Mammary epithelial cell (primary cell): ENCODE results near the gene CCDC187.

Experiments used
- CTCF ChIP-seq, 2 donors: IDR thresholded peaks in 1 of 2; conservative IDR thresholded peaks in 1 of 2; 2 replicates each; pipeline ENCODE4 v1.5.1; 2011 to 2012; ENCODE audit warnings: inconsistent platforms in 2 of 2, low read length in 2 of 2, mild to moderate bottlenecking in 2 of 2, control low read depth in 1 of 2, low read depth in 1 of 2; ENCODE audit not compliant: insufficient read depth in 1 of 2; ENCODE audit errors: extremely low read depth in 1 of 2
- EZH2 ChIP-seq: IDR thresholded peaks from 2 replicates; pipeline ENCODE4 v1.6.1; 2012; ENCODE audit warnings: low read length, inconsistent platforms, borderline replicate concordance

- TF ChIP-seq EZH2 (no peak), CTCF (conservative IDR thresholded peaks at IDR 0.05 in 1 of 2, IDR thresholded peaks at IDR 0.05 in 1 of 2; ENCODE audit: extremely low read depth in 1 of 2, insufficient read depth in 1 of 2, low read depth in 1 of 2, low read length in 2 of 2) (no peak)
Observed at GRCh38 chr9:136213733-136214132, 90.2 kb downstream of the CCDC187 start.
